HG03045 (cell line): ENCODE data around the gene DCST2.

Experiments
- ATAC-seq: cut with Tn5 transposase; IDR thresholded peaks from one replicate; pipeline ENCODE4 v1.9.1; 2021; ENCODE audit warnings: mild to moderate bottlenecking, moderate library complexity; ENCODE audit not compliant: unreplicated experiment

Gene DCST2

GRCh38 chr1:155030243-155030795, 3.3 kb downstream of the DCST2 start:
- ATAC-seq: no peak

GRCh38 chr1:155029513-155030242, 3.9 kb downstream of the DCST2 start:
- ATAC-seq: no peak

GRCh38 chr1:155026588-155026987, 7.0 kb downstream of the DCST2 start:
- ATAC-seq: no peak

GRCh38 chr1:155026154-155026553, 7.4 kb downstream of the DCST2 start:
- no peak for ATAC-seq

GRCh38 chr1:155024315-155024714, 9.3 kb downstream of the DCST2 start:
- ATAC-seq: no peak

GRCh38 chr1:155023627-155024026, 10.0 kb downstream of the DCST2 start:
- ATAC-seq: no peak

- ATAC-seq: no peak
These were observed 10.7 kb downstream of the DCST2 start for GRCh38 chr1:155022927-155023236.

GRCh38 chr1:155022136-155022926, 11.2 kb downstream of the DCST2 start:
- ATAC-seq: no peak

GRCh38 chr1:155019377-155020245, 14.0 kb downstream of the DCST2 start:
- ATAC-seq: no peak

- no peak for ATAC-seq
These were observed 14.8 kb downstream of the DCST2 start for GRCh38 chr1:155018617-155019348.

GRCh38 chr1:155017946-155018316, 15.7 kb downstream of the DCST2 start:
- ATAC-seq: peak; percentile 17

- peak; percentile 76 for ATAC-seq
These were observed 16.3 kb downstream of the DCST2 start for GRCh38 chr1:155017041-155017945.

GRCh38 chr1:155016231-155016831, 17.2 kb downstream of the DCST2 start:
- no peak for ATAC-seq

GRCh38 chr1:155015527-155016230, 17.9 kb downstream of the DCST2 start:
- ATAC-seq: no peak

GRCh38 chr1:155014709-155015508, 18.7 kb downstream of the DCST2 start:
- ATAC-seq: no peak

- no peak for ATAC-seq
These were observed 19.9 kb downstream of the DCST2 start for GRCh38 chr1:155013632-155014031.

- no peak for ATAC-seq
These were observed 20.6 kb downstream of the DCST2 start for GRCh38 chr1:155012776-155013602.
